KBM-7 (cell line): ENCODE results near the gene PRKCZ.
A peak's percentile ranks its signal among the peaks of the same experiment; 100 is the strongest.

ENCODE experiments used
- DNase-seq: peaks from one replicate; pipeline ENCODE4 v3.0.0-alpha.2; 2015
- in situ Hi-C: fragments of 300-500 bp; cut with MboI; formaldehyde crosslinking; loops from 2 replicates; pipeline ENCODE4 v1.14.3; 2020; ENCODE audit warnings: low sequenced_read_pairs, low pct_unique_long_range_greater_than_20kb, mixed read lengths

The PRKCZ gene

GRCh38 chr1:2157856-2158255 is 107.6 kb downstream of the PRKCZ start:
- no peak for DNase-seq
- in situ Hi-C loops = no loop called here

DNA sequence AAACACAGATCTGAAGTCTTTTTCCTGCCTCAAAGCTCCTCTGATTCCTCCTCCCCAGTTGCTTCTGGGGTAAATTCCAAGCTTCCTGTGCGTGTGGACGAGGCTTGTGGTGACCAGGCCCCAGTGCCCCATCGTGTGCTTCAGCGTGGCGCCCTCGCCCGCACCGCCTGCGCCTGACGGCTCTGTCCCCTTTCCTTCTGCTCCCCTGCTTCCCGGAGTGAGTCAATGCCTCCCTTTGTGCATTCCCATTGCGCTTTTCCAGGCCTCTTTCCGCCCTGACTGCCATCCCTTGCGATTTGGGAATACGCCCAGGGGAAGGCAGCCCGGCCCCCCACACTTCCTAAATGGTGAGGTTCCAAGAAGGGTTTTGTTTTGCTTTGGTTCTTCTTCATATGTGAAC is 108.1 kb downstream of the PRKCZ start:
- in situ Hi-C loops = no loop called here
- DNase-seq = no peak

GRCh38 chr1:2159124-2159523 is 108.9 kb downstream of the PRKCZ start:
- in situ Hi-C loops = no loop called here
- no peak for DNase-seq

GRCh38 chr1:2160451-2161300 is 110.5 kb downstream of the PRKCZ start:
- in situ Hi-C loops = no loop called here
- DNase-seq = no peak

- in situ Hi-C loops = no loop called here
- no peak for DNase-seq
Measured at GRCh38 chr1:2163205-2163604, 113.0 kb downstream of the PRKCZ start.

- in situ Hi-C loops = no loop called here
- no peak for DNase-seq
Measured at GRCh38 chr1:2165646-2166045, 115.4 kb downstream of the PRKCZ start.

DNA sequence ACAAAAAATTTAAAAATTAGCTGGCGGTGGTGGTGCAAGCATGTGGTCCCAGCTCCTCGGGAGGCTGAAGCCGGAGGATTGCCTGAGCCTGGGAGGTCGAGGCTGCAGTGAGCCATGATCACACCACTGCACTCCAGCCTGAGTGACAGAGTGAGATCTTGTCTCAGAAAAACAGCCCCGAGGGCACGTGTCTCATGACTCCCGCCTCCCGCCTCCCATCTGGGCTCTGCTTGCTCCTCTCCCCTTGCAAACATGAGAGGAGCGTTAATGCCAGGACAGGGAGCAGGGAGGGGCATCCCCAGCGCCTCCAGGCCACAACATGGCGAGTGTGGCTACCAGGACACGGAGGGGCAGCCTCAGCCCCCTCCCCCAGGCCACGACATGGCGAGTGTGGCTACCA is 116.0 kb downstream of the PRKCZ start:
- DNase-seq = no peak
- in situ Hi-C loops = no loop called here

DNA sequence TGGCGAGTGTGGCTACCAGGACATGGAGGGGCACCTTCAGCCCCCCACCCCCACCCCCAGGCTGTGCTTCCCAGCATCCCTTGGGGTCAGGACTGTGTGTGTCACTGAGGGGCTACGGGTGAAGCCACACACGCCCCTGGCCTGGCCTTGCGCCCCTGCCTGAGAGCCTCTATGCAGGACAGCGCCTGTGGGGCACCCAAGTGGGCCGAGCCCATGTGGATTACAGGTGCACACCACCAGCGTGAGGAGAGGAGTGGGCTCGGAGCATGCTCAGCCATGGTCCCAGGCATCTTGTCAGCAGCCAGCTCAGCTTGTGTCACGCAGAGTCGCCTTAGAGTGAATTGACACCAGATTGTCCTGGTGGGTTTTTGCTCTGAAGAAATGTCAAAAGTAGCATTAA is 116.5 kb downstream of the PRKCZ start:
- DNase-seq = no peak
- in situ Hi-C loops = no loop called here

DNA sequence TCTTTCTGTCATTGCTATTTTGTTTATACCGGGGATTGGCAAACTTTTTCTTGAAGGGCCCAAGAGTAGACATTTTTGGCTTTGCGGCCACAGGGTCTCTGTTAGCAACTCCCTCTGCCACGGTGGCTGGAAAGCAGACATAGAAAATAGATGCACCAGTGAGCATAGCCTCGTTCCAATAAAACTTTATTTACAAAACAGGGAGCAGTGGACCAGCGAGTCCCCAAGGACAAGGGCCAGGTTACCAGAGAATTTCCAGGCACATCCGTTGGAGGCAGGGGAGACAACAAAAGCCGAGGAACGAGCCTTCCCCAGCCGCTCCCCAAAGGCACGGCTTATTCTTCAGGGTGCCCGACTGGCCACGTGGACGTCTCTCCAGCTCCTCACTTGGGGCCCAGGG is 117.9 kb downstream of the PRKCZ start:
- no peak for DNase-seq
- in situ Hi-C loops = no loop called here

GRCh38 chr1:2168535-2168934 is 118.3 kb downstream of the PRKCZ start:
- no peak for DNase-seq
- in situ Hi-C loops = no loop called here

- in situ Hi-C loops = no loop called here
- DNase-seq = no peak
Measured at GRCh38 chr1:2169200-2169836, 119.1 kb downstream of the PRKCZ start.

- DNase-seq = no peak
- in situ Hi-C loops = no loop called here
Measured at GRCh38 chr1:2170211-2170610, 120.0 kb downstream of the PRKCZ start.

GRCh38 chr1:2172012-2172411 is 121.8 kb downstream of the PRKCZ start:
- no peak for DNase-seq
- in situ Hi-C loops = no loop called here

GRCh38 chr1:2172551-2173146 is 122.4 kb downstream of the PRKCZ start:
- in situ Hi-C loops = no loop called here

GRCh38 chr1:2173546-2174347 is 123.5 kb downstream of the PRKCZ start:
- DNase-seq = no peak
- in situ Hi-C loops = no loop called here

More at GRCh38 chr1:2172551-2173146, 122.4 kb downstream of the PRKCZ start:
- DNase-seq = no peak

DNA sequence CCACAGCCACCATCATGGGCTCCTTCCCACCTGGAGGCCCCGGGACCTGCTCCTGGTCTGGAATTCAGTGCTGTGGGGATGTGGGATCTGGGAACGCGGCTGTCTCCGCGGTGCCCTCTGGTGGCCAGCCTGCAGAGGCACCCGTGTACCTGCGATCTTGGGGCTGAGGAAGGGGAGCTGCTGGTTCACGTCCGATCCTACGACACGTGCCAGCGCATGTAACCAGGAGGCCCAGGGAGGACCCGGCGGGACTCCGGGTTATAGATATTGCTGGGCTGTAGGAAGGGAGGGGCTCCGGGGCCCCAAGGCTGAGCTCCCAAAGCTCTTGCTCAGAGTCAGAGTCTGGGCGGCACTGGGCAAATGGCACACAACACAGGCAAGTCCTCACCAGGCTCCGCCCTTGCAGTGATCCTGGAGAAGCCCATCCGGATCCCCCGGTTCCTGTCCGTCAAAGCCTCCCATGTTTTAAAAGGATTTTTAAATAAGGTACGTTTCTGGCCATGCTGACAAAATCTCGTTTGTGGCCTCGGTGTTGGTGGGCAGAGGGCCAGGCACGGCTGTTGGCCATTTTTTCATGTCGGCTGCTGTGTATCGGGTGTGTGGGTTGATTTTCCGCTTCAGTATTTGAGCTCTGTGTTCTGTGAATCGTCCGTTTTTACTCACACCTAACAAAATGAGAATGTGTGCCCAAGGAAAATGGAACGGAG is 124.3 kb downstream of the PRKCZ start:
- DNase-seq = peak; percentile 68
- in situ Hi-C loops = loop anchor here (25.0 kb wide), 1 partner anchor 613 kb away; no protein-coding TSS in a partner anchor

GRCh38 chr1:2175055-2175414 is 124.8 kb downstream of the PRKCZ start:
- in situ Hi-C loops = loop anchor here (25.0 kb wide), 1 partner anchor 612 kb away; no protein-coding TSS in a partner anchor
- DNase-seq = no peak

GRCh38 chr1:2175681-2176454 is 125.7 kb downstream of the PRKCZ start:
- DNase-seq = no peak
- in situ Hi-C loops = loop anchor here (25.0 kb wide), 1 partner anchor 611 kb away; no protein-coding TSS in a partner anchor
